Measurements from ENCODE around the gene TEAD1.

Gene TEAD1

GRCh38 chr11:12673924-12674570 lies at the start of gene TEAD1:
TEAD1 (plus strand) TSS chr11:12674421.
- peak; percentile 98 for DNase-seq

- DNase-seq = no peak
These were observed 49.6 kb upstream of the TEAD1 start for GRCh38 chr11:12624595-12624994.

- DNase-seq = no peak
These were observed 48.7 kb upstream of the TEAD1 start for GRCh38 chr11:12625438-12626071.

GRCh38 chr11:12626616-12627015 lies 47.6 kb upstream of the TEAD1 start:
- DNase-seq = no peak

- no peak for DNase-seq
These were observed 45.9 kb upstream of the TEAD1 start for GRCh38 chr11:12628314-12628713.

GRCh38 chr11:12629601-12630313 lies 44.5 kb upstream of the TEAD1 start:
- no peak for DNase-seq

- DNase-seq = no peak
These were observed 42.6 kb upstream of the TEAD1 start for GRCh38 chr11:12631651-12632050.

GRCh38 chr11:12634329-12634728 lies 39.9 kb upstream of the TEAD1 start:
- DNase-seq = no peak

- DNase-seq = no peak
These were observed 37.3 kb upstream of the TEAD1 start for GRCh38 chr11:12636871-12637410.

GRCh38 chr11:12639388-12639787 lies 34.8 kb upstream of the TEAD1 start:
- no peak for DNase-seq

GRCh38 chr11:12640355-12640754 lies 33.9 kb upstream of the TEAD1 start:
- no peak for DNase-seq

- DNase-seq = no peak
These were observed 33.0 kb upstream of the TEAD1 start for GRCh38 chr11:12640926-12641849.

GRCh38 chr11:12642040-12642439 lies 32.2 kb upstream of the TEAD1 start:
- no peak for DNase-seq

- DNase-seq = no peak
These were observed 31.3 kb upstream of the TEAD1 start for GRCh38 chr11:12642806-12643428.

- no peak for DNase-seq
These were observed 27.7 kb upstream of the TEAD1 start for GRCh38 chr11:12646478-12646877.

- no peak for DNase-seq
These were observed 20.5 kb upstream of the TEAD1 start for GRCh38 chr11:12653729-12654128.

- DNase-seq = no peak
These were observed 18.4 kb upstream of the TEAD1 start for GRCh38 chr11:12655842-12656241.

GRCh38 chr11:12657336-12657735 lies 16.9 kb upstream of the TEAD1 start:
- no peak for DNase-seq

- no peak for DNase-seq
These were observed 16.2 kb upstream of the TEAD1 start for GRCh38 chr11:12657981-12658380.

GRCh38 chr11:12662101-12662689 lies 12.0 kb upstream of the TEAD1 start:
- no peak for DNase-seq

- no peak for DNase-seq
These were observed 9.8 kb upstream of the TEAD1 start for GRCh38 chr11:12664385-12664784.

- DNase-seq = no peak
These were observed 7.3 kb upstream of the TEAD1 start for GRCh38 chr11:12666915-12667314.

All from femur (tissue), 1 donor.